Astrocyte of the cerebellum (primary cell): ENCODE data around the gene TARS1.

Experiments used
- DNase-seq: peaks from one replicate; pipeline ENCODE4 v3.0.0-alpha.2; 2011; ENCODE audit warnings: low read depth
- H3K4me3 ChIP-seq: 2 replicates; pipeline ENCODE4 v1.5.1; 2011; ENCODE audit warnings: mild to moderate bottlenecking, low read depth, low read length, moderate library complexity
- CTCF ChIP-seq: IDR thresholded peaks from 2 replicates; pipeline ENCODE4 v1.5.1; 2012; ENCODE audit warnings: low read length, low read depth, moderate library complexity, mild to moderate bottlenecking; ENCODE audit errors: missing control alignments
- in situ Hi-C: cut with HindIII; loops from 2 replicates; pipeline ENCODE4 v1.10.0; 2017; ENCODE audit warnings: low sequenced_read_pairs

The TARS1 gene

GRCh38 chr5:33409435-33410170 lies 31.2 kb upstream of the TARS1 start:
- H3K4me3 ChIP-seq = no peak overlapping the region
- in situ Hi-C loops = no loop called here
- DNase-seq = no peak
- TF ChIP-seq CTCF = no peak

DNA sequence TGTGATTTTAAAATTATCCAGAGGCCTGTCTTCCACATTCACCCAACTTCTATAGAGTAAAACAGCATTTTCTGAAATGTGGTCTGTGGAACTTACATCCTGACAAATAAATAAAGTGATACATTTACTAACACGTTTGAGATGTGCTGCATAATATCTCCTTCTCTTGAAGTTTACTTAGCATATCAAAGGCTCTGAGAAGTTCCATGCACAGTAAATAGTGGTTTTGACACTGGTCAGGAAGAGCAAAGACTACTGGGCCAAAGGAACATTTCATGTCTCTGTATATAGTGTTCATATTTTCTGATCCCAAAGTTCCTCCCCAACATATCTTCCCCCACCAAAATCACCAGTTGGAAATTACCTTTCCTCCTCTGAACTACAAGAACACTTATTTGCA lies 30.5 kb upstream of the TARS1 start:
- no peak for DNase-seq
- in situ Hi-C loops = no loop called here
- no peak for TF ChIP-seq CTCF
- H3K4me3 ChIP-seq = no peak overlapping the region

DNA sequence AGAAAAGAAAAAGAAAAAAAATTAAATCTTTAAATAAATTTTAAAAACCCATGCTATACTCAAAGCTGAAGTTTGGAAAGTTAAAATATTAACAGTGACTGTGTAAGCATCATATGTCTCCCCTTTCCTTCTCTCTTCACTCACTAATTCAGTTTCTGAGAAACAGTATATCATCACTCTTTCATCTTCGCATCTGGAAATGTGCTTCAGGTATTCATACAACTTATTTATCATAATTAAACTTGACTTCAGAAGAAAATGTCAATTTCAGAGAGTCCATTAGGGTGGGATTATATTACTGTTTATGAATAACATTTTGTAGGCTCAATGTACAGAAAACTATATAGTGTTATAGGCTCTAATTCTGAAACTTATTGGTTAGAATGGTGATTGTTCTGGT lies 29.3 kb upstream of the TARS1 start:
- H3K4me3 ChIP-seq = no peak overlapping the region
- in situ Hi-C loops = no loop called here
- TF ChIP-seq CTCF = no peak
- no peak for DNase-seq

- no peak for DNase-seq
- TF ChIP-seq CTCF = no peak
- no peak overlapping the region for H3K4me3 ChIP-seq
- in situ Hi-C loops = no loop called here
Observed at GRCh38 chr5:33415811-33416354, 24.9 kb upstream of the TARS1 start.

GRCh38 chr5:33417632-33418031 lies 23.1 kb upstream of the TARS1 start:
- no peak for DNase-seq
- in situ Hi-C loops = no loop called here
- H3K4me3 ChIP-seq = no peak overlapping the region

DNA sequence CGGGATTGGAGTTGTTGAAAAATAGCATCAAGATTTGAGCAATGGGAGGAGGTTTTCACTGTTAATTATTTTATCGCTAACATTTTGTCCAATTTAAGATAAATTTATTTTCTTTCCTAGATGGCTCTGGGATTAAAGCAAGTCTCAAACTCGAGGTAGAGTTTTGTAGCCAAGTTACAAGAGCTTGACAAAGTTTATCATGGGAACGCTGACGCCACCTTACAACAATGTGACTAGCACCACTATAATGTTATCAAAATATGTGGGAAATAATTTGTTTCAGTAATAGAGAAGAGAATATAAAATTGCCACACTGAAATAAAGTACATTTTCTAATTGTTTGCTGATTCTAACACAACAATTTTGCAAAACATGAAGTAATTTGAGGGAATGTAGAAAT lies 19.8 kb upstream of the TARS1 start:
- no peak overlapping the region for H3K4me3 ChIP-seq
- TF ChIP-seq CTCF = no peak
- in situ Hi-C loops = no loop called here
- DNase-seq = no peak

More at GRCh38 chr5:33417632-33418031, 23.1 kb upstream of the TARS1 start:
- no peak for TF ChIP-seq CTCF
